ENCODE measurements around the gene FOXC2.

The FOXC2 gene

DNA sequence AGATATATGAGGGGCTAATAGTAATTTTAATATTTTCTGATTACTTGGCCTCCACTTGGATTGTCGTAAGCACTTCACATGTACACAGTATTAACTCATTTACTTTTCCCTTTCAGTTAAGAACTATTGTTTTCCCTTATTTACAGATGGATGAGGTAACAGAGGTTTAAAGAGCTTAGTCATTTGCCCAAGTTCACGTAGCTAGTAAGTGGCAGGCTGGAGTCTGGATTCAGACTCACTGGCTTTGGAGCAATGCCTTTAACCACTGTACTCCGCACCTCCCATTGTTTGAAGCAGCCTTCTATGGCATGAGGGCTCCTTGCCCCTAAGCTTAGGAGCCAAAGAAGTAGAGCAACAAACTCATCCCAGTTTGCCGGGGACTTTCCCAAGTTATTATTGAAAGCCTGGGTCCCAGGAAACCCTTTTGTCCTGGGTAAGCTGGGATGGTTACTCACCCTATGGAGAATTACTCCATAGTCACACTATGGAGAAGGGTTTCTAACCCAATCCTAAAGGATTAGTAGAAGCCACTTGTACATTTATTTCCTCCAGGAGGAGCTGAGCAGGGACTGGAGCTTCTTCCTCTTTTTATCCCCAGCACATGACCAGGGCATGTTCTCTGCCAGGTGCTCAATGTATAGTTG is 24.0 kb downstream of the FOXC2 start:
- peak; percentile 82 for DNase-seq (ENCODE audit: low read depth)

DNA sequence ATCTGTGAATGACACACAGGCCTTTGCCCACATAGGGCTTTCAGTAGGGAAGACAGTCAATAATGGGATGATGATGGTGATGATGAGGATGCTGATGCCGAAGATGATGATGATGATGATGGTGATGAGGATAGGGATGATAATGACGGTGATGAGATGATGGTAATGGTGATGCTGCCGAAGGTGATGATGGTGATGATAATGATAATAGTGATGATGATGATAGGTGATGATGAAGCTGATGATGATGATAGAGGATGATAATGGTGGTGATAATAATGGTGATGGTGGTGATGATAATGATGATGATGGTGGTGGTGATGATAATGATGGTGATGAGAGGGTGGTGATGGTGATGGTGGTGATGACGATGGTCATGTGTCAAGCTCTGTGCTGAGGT is 24.6 kb downstream of the FOXC2 start:
- DNase-seq (ENCODE audit: low read depth): no peak

DNA sequence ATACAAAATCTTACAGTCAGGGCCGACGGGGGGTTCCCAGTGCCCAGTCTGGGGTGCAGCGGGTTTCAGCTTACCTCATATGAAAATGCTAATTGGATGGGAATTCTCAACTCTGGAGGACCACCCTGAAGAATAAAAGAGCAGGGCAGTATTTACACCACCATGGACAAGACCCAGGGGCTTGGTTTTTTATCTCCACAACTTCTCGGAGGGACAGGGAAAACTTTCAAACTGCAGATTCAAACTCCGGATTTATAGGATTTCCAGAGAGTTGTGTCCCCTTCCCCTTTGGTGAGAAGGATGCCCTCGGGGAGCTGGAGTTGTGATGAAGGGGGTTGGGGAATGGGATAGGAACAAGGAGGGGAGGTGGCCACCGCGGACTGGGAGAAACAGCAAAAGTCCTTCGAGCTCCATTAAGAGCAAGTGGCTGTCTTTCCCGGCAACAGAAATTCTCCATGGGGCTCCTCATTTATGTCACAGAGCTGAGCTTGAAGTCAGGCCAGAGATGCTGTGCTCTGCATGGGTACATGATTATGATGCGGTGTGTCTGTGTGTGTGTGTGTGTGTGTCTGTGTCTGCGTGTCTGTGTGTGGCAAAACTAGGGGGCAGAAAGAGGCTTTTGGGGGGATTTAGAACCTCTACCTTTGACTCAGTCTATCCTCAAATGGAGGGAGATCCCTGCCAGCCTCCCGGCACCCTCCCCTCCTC is 27.4 kb downstream of the FOXC2 start:
- DNase-seq (ENCODE audit: low read depth): no peak

DNA sequence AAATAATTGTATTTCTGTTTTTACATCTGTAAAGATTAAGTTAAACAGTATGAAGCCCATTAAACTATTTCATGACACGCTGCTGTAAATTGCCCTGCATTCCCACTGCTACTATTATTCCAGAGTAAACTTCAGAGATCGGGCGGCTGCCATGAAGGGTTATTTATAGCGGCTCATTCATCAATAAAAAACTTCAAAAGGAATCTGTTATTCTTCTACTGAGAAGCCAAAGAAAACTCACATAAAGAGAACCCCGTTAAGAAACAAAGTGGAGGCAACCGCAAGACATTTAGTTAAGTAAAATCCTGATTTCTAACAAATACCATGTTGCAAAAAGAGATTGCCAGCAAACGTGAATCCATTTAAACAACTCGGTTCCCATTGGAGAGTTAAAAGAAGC is 28.1 kb downstream of the FOXC2 start:
- DNase-seq (ENCODE audit: low read depth): no peak

DNA sequence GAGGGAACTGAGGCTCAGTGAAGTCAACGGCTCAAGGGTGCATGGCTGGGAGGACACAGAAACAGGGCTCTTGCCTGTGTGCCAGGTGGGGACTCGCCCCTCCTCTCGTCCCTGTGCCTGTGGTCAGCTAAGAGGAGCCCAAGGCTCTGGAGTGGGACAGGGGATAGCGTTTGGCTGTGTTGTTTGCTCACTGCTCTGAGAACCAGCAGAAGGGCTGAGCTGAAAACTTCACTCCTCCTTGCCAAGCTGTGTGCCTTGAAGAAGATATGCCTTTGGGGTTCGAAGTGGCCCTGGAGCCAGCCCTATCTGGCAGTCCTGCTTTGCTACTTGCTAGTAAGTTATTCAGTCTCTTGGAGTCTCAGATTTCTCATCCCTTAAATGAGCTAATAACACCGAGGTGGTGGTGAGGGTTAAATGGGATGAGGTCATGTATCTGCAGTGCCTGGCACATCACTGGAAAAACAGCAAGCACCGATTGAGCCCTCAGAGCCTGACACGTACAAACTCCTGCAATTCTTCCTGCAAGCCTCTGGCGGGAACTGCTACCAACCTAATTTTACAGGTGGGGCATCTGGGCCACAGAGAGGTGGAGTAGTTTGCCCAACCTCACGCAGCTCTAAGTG is 29.5 kb downstream of the FOXC2 start:
- DNase-seq (ENCODE audit: low read depth): no peak

DNA sequence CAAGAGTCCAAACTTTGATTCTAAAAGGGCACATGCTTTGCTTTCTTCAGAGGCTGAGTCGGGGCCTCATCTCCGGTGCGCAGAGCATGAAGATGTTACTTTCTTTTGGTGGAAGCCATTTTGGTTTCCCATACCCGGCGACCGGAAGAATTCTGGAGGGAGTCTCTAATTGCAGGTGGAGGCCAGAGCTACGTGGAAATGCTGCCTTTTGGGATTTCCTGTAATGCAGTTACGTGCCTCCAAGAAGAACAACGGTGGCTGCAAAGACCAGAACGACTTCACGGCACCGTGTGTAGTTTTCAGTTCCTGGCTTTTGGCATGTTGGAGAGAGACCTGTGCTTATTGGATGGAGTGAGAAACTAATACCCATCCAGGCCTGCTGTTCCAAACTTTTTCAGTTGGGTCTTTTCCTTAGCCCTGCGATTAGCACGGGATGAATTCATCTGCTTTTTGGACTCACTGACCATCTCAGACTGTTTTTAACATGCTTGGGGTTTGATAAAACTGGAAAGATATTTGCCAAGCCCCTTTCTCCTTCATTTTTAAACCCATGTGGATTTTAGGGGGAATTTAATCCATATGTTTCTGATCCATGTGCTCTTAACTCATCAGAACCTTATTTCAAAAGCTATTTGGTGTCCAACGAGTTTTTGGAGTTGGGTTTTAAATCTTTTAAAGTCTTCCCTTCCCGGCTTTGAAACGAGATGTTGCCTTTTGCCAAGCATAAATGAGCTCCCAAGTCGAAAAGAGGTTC is 30.7 kb downstream of the FOXC2 start:
- no peak for DNase-seq (ENCODE audit: low read depth)

DNA sequence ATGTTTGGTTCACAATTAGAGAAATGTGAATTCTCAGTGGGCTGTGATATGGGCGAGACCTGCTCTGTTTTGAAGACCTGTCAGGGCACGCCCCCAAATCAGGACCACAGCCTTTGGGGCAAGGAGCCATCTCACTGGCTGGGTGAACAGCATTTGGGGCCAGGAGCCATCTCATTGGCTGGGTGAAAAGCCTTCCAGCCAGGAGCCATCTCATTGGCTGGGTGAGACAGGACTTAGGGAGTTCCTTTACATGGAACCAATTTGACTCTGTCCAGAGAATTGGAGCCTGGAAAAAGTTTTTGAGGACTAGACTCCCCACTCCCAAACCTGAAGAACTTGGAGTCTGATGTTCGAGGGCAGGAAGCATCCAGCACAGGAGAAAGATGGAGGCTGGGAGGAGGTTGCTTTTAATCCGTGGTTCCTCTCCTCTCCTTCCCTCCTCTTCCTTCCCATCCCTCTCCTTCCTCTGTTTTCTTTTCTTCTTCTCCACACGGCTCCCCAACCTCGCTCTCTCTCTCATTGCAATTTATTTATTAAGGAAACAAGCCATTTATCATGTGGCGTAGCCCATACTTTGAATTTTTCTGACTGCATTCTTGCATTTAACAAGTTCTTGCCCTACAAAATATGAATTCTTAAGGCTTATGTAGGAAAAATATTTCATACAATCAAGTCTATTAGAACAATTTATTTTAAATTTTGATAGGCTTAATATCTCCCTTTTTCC is 31.4 kb downstream of the FOXC2 start:
- no peak for DNase-seq (ENCODE audit: low read depth)

DNA sequence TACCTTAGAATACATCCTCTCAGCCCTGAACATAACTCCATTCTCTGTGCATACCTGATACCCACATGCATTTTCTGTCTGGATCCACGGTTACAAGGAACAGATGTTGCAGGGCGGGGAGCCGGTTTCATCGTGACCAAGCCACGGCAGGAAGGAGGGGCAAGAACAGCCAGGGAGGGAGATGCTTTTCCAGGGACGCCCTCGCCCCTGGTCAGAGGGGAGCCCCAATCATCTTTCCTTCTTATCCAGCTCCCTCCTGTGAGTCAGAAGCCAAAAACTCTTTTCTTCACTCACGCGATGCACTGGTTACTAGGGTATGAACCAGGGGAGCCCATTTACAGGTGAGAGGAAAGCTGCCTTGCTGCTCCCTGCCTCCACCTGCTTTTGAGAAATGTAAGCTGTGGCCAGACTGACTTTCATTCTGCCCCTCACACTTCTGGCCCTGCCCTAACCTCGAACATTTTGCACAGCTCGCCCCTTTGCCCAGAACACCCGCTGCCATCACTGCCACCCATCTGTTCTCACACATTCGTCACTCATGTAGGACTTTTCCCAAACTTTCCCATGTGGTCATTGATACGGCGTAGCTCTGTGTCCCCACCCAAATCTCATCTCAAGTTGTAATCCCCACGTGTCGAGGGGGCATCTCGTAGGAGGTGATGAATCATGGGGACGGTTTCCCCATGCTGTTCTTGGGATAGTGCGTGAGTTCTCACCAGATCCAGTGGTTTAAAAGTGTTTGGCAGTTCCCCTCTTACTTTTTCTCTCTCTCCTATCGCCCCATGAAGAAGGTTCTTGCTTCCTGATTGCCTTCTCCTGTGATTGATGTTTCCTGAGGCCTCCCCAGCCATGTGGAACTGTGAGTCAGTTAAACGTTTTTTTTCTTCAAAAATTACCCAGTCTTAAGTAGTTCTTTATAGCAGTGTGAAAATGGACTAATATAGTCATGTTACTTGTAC is 32.3 kb downstream of the FOXC2 start:
- DNase-seq (ENCODE audit: low read depth): no peak

DNA sequence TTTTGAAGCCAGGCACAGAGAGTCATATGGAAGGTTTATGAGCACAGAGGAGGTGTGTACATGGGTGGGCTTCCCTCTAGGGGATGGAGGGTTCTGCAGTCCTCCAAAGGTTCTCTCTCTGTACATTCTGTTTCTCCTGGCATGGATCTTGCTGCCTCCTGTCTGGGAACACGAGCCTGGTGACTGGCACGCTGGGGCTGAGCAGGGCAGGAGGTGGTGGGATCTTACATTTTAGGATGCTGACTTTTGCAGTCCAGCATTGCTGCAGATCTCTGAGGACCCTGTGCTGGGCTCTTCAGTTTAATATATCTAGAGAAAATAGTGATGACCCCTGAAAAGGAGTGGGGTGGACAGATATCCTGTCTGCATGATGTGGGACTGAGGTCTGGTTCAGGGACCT is 34.7 kb downstream of the FOXC2 start:
- no peak for DNase-seq (ENCODE audit: low read depth)

DNA sequence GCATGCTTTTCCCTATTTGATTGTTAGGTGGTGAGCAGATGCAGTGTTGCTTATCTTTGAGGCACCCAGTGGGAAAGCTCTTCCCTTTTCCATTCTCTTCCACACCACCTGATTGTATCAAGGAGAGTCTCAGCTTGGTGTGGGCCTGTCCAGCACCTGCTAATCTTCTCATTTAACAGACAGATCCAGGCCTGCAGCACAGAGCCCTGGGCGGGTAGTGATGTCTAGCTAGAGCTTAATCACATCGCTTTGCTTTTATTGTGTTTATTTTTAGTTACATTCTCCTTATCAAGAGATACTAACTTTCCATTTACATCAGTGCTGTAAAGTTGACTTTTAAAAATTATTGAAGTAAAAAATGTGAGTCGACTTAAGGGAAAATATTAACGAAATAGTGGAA is 35.9 kb downstream of the FOXC2 start:
- DNase-seq (ENCODE audit: low read depth): no peak

DNA sequence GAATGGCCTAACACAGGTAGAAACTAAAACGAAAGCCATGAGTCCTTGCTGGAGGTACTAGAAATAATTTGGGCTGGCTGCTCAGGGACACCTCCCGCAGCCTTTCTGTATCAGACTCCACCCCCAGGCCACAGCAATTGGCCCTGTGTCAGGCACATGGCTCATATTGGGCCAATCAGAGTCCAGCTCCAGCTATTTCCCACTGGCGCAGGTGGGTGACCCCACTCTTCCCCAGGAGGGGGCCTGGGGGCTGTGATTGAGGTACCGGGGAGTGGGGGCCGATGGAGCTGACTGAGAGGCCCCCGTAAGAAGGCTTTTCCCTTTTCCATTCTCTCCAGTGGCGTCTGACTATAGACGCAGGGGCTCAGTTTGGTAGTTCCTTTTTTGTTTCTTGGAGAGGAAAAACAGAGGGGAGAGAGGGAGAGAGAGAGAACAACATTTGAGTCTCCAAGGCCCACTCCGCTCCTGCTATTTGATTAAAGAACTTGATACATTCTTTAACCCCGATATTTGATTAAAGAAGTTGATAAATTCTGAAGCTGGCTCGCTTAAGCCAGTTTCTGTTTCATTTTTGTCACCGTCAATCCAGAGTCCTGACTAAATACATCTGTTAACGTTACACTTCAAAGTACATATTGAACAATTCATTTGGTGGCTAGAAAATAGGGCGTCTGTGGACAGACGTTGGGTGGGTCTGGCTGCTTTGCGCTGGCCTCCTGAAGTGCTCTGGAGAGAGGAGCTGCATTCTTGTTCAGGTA is 38.0 kb downstream of the FOXC2 start:
- no peak for DNase-seq (ENCODE audit: low read depth)

DNA sequence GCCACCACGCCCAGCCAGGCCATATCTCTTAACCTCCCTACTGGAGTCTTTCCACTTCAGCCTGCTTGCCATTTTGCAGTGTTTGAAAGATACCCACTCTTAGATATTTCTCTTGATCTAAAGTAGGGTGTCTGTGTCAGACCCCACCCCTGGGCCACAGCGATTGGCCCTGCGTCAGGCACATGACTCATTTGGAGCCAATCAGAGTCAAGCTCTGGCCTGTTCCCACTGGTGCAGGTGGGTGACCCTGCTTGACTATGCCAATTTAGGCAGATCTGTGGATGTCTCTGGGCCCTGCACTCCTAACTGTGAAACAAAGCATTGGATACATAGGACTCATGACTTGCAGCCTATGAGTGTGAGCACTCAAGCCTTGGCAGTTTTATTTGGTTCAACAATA is 39.3 kb downstream of the FOXC2 start:
- no peak for DNase-seq (ENCODE audit: low read depth)

DNA sequence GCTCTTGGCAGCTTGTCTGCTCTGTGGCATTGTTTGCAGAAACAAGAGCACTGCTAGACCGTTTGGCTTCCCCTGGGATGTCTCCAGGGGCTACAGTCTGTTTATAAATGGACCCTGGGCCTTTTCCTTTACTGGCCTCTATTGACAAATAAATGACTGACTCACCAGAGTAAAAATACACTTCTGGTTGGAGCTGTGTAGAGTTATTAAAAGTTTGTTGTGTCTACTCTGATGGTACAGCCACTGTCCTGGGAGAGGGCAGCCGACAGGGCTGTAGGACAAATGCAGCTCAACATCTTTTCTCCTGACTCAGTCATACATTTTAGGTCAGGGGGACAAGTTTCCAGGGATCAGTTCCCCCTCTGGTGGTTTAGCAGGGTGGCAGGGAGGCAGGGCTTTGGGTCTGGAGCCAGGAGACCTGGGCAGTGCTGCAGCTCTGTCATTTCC is 41.7 kb downstream of the FOXC2 start:
- peak; percentile 93 for DNase-seq (ENCODE audit: low read depth)

DNA sequence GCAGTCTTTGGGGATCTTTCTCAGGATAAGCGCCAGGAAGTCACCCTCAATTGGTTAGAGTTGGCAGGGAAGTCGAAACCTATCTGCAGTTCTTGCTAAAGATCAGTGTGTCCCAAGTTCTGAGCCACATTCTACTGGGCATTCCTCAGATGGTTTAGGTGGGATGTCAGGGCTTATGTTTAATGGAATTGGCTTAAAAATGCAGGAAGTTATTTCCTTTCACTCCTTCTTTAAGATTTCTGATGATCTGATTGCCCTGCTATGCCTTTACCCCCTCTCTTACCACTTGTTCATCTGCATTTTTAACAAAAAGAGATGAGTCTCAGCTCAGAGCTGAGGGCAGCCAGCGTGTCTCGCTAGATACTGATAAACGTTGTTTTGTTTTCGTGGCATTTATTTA is 42.5 kb downstream of the FOXC2 start:
- DNase-seq (ENCODE audit: low read depth): peak; percentile 96

DNA sequence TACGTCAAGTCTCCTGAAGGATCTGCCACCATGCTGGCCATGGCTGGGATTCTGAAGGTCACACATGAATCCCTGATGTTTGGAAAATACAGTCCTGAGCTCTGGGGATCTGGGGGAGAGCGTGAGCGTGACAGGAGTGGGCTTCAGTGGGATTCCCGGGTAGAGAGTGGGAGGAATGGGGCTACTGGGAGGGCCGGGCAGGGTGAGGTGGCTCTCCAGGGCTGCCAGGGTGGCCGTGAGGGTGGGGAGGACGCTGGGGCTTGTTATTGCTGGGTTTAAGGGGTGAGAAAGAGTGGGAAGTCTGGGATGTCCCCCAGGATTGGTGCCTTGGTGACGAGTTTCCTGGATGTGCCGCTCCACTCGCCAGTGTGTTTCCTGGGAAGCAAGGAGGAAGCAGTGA is 43.0 kb downstream of the FOXC2 start:
- no peak for DNase-seq (ENCODE audit: low read depth)

DNA sequence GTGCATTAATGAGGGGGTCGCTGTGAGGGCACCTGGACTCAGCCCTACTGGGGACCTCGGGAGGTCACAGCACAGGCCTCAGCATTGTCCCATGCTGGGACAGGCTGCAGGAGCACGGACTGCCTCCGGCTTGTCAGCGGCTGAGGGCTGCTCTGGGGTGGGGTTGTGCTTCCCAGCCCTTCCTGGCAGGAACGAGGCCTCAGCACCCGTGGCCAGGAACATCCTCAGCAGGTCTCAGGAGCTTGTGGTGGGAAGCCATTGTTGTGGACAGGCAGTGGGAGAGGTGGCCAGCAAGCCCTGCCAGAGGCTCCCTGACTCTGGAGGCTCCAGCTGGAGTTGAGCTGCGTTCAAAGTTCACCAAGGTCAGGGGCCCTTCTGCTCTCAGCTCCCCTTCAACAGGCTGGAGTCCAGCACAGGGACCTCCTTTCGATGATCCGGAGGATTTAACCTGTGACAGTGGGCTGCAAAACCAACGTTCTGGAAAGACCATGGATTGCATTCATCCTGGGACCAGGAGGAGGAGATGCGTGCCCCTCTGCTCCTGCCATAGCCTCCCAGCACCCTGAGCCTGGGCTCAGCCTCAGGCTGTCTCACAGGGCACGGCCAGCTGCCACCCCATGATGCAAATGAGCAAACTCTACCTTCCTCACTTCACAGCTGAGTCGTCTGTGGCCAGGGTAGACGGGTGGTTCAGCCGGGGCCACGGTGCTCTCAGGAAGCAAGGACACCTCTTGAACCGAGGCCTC is 44.3 kb downstream of the FOXC2 start:
- no peak for DNase-seq (ENCODE audit: low read depth)

DNA sequence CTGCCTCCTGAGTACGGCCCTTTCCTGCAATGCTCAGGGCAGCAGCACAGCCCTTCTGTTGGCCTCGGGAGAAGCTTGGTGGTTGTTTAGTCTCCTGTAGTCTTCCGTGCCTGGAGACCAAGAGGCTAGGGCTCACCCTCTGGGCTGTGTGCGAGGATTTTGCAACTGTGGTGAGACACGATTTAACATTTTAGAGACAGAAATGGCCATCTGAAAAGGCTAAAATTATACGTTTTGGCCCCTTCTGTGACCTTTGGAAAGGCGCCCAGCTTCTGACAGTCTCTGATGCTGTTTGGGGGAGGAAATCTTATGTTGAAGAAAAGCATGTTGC is 44.9 kb downstream of the FOXC2 start:
- peak; percentile 30 for DNase-seq (ENCODE audit: low read depth)

DNA sequence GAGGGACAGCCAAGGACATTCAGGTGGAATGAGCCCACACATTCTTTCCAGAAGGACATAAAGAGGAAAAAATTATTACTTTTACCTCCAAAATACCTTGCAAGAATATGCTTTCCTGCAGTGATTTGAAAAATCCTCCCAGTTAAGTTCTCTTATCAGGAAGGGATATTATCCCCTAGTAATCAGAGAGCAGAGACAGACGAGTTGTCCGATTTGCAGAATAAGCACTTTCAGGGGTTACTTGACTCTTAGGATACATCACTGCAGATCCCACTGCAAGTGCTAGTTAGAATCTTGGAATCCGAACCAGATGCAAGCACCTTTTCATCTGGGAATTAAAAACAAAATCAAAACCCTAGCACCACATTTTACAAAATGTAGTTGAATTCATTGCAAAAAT is 45.3 kb downstream of the FOXC2 start:
- no peak for DNase-seq (ENCODE audit: low read depth)

DNA sequence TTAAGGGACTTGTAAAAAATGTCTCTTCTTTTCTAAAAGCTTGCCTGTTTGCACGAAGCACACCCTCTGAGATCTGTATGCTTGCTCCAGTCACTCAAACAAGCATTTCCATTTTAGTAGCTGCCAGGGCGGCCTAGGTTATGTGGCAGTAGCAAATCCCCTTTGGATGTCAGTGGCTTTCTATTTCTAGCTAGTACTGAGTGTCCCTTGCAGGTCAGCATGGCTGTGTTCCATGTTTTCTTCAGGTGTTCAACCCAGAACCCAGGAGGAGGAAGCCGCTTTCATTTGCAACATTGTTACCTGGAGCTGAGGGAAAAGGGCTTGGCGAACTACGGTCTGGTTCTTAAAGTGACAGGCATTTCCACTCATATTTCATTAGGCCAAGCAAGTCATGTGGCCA is 48.1 kb downstream of the FOXC2 start:
- DNase-seq (ENCODE audit: low read depth): no peak

DNA sequence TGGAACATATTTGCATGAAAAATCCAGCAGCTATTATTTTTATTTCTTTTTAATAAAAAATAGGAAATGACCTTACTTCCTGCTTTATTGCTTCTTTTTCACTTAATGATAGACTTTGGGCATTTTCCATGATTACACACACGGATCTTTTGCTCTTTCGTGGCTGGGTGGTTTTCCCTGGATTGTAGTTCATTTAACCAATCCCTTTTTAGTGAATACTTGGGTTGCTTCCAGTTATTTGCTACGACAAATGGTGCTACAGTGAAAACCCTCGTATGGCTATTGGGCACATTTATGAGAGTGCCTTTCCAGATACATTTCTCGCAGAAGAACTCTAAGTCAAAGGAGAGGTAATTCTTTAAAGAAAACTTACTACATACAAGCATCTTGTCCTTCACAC is 50.3 kb downstream of the FOXC2 start:
- DNase-seq (ENCODE audit: low read depth): no peak
